ENCODE data around the gene ANKS1A.
"Not testable (repeated sequence)": the region's sequence is repeated elsewhere in the genome, so short reads cannot be mapped to it uniquely, and the experiment has no call there.

The ANKS1A gene

GRCh38 chr6:34929241-34929978, 40.4 kb downstream of the ANKS1A start:
- no peak for TF ChIP-seq CTCF (IDR thresholded peaks at IDR 0.05; ENCODE audit: low read length, missing control alignments)
- H3K4me3 ChIP-seq (replicated peaks; ENCODE audit: low read depth, low read length), result no peak overlapping the region
- no peak for DNase-seq (ENCODE audit: low read depth)

GRCh38 chr6:34930221-34930620, 41.2 kb downstream of the ANKS1A start:
- no peak for DNase-seq (ENCODE audit: low read depth)
- TF ChIP-seq CTCF (IDR thresholded peaks at IDR 0.05; ENCODE audit: low read length, missing control alignments), result no peak
- no peak overlapping the region for H3K4me3 ChIP-seq (replicated peaks; ENCODE audit: low read depth, low read length)

- DNase-seq (ENCODE audit: low read depth); H3K4me3 ChIP-seq (replicated peaks; ENCODE audit: low read depth, low read length): not testable (repeated sequence)
Measured at GRCh38 chr6:34932202-34932601, 43.1 kb downstream of the ANKS1A start.

DNA sequence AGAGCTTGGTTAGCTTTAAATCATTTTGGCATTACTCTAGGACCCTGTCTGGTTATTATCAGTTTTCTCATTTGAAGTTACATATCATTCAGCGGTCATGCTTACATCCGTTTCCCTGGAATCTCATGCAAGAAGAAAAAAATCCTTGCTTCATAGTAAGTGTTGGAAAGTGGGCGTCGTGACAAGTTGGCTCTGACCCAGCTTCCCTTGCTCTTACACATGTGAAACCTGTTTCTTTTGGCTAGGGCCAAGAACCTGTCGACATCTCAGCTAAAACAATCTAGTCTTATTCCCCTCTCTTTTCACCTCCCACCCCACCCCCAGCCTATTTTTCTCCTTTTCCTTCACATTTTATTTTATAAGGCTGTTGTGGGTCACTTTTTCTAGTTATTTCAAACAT, 45.5 kb downstream of the ANKS1A start:
- H3K4me3 ChIP-seq (replicated peaks; ENCODE audit: low read depth, low read length), result no peak overlapping the region
- peak; percentile 97 for DNase-seq (ENCODE audit: low read depth)
- TF ChIP-seq CTCF (IDR thresholded peaks at IDR 0.05; ENCODE audit: low read length, missing control alignments), result no peak

DNA sequence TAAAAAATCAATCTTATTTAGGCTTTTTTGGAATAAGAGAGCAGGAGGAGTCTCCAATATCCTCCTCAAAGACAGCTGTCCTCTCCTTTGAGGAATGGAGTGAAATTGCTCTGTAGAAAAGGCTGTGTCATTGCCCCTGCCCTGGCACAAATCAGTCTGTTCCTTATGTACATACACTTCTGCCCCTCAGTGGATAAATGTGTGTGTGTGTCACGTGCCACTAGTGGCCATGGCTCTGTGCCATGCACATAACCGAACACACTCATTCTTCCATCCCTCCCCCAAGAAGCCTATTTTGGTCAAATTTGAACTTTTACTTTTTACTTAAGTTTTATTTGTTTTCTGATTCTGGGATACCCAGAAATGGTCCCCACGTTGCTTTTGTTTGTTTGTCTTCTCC, 49.2 kb downstream of the ANKS1A start:
- no peak for TF ChIP-seq CTCF (IDR thresholded peaks at IDR 0.05; ENCODE audit: low read length, missing control alignments)
- H3K4me3 ChIP-seq (replicated peaks; ENCODE audit: low read depth, low read length), result no peak overlapping the region
- DNase-seq (ENCODE audit: low read depth), result no peak

- DNase-seq (ENCODE audit: low read depth), result peak; percentile 26
- no peak overlapping the region for H3K4me3 ChIP-seq (replicated peaks; ENCODE audit: low read depth, low read length)
- no peak for TF ChIP-seq CTCF (IDR thresholded peaks at IDR 0.05; ENCODE audit: low read length, missing control alignments)
Measured at GRCh38 chr6:34940030-34940434, 51.0 kb downstream of the ANKS1A start.

DNA sequence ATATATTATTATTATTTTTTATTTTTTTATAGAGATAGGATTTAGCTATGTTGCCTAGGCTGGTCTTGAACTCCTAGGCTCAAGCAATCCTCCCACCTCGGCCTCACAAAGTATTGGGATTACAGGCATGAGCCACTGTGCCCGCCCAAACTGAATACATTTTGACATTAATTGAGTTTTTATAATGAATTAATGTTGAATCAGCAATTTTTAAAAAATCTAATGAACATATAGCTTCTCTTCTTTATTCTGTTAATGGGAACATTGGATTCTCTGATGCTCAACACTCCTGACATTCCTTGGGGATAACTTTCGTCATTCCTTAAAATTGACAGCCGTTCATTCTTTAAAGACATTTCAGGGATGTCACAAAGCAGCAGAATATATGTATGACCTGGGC, 52.4 kb downstream of the ANKS1A start:
- H3K4me3 ChIP-seq (replicated peaks; ENCODE audit: low read depth, low read length), result no peak overlapping the region
- no peak for DNase-seq (ENCODE audit: low read depth)
- no peak for TF ChIP-seq CTCF (IDR thresholded peaks at IDR 0.05; ENCODE audit: low read length, missing control alignments)

All from fibroblast of pulmonary artery (primary cell).